ENCODE results near the gene KRTAP15-1. TPM values are rescaled to one million over a fixed set of nuclear protein-coding genes. Genes with fewer than 3 reads are reported as not detected.

The KRTAP15-1 gene
- total RNA-seq, 2 experiments from 2014 or later, result not detected

- no peak overlapping the region for H3K27ac Mint-ChIP-seq
- H3K4me3 Mint-ChIP-seq, result no peak overlapping the region
- peaks cover 5% of the 10 kb centered on the region for H3K27me3 Mint-ChIP-seq
- intact Hi-C loops (cut with DNase I, micrococcal nuclease), result no loop called here
- POLR2A ChIA-PET, result no interaction called here
- Histone ChIP-seq H3K36me3 (ENCODE audit: insufficient read depth, low read length) (no peaks in the 10 kb centered on the region), H3K9me3 (ENCODE audit: control insufficient read depth in 1 of 2, insufficient read depth in 1 of 2, low read length in 2 of 2) (no peaks in the 10 kb centered on the region), H3K27ac (ENCODE audit: low read depth in 1 of 2, low read length in 2 of 2) (no peak overlapping the region), H3K4me3 (ENCODE audit: low read length) (no peak overlapping the region), H3K27me3 (ENCODE audit: control insufficient read depth in 1 of 2, insufficient read depth in 2 of 2, low read length in 2 of 2) (no peaks in the 10 kb centered on the region), H3K4me1 (ENCODE audit: insufficient read depth, low read length) (no peaks in the 10 kb centered on the region)
- no peak for ATAC-seq (ENCODE audit: poor library complexity)
- DNase-seq, result no peak
- H3K4me1 Mint-ChIP-seq (ENCODE audit: low read depth), result no peaks in the 10 kb centered on the region
- H3K9me3 Mint-ChIP-seq, result no peaks in the 10 kb centered on the region
- no peak for TF ChIP-seq CTCF (IDR thresholded peaks at IDR 0.05)
- H3K36me3 Mint-ChIP-seq (ENCODE audit: low read depth), result no peaks in the 10 kb centered on the region
- CTCF ChIA-PET, result no interaction called here
Measured at GRCh38 chr21:30468900-30469714, 29.0 kb downstream of the KRTAP15-1 start.

GRCh38 chr21:30478004-30478403, 37.9 kb downstream of the KRTAP15-1 start:
- no peak for DNase-seq
- no peaks in the 10 kb centered on the region for H3K27me3 ChIP-seq (ENCODE audit: control insufficient read depth in 1 of 2, insufficient read depth in 2 of 2, low read length in 2 of 2)
- intact Hi-C loops (cut with DNase I, micrococcal nuclease), result no loop called here
- no peak overlapping the region for H3K4me3 ChIP-seq (ENCODE audit: low read length)
- Mint-ChIP-seq H3K4me1 (ENCODE audit: low read depth) (no peaks in the 10 kb centered on the region), H3K4me3 (no peak overlapping the region), H3K9me3 (no peaks in the 10 kb centered on the region), H3K27me3 (peaks cover 6% of the 10 kb centered on the region), H3K36me3 (ENCODE audit: low read depth) (no peaks in the 10 kb centered on the region), H3K27ac (no peak overlapping the region)
- H3K36me3 ChIP-seq (ENCODE audit: insufficient read depth, low read length), result no peaks in the 10 kb centered on the region
- H3K27ac ChIP-seq (ENCODE audit: low read depth in 1 of 2, low read length in 2 of 2), result no peak overlapping the region
- no peaks in the 10 kb centered on the region for H3K9me3 ChIP-seq (ENCODE audit: control insufficient read depth in 1 of 2, insufficient read depth in 1 of 2, low read length in 2 of 2)
- ATAC-seq (ENCODE audit: poor library complexity), result no peak
- ChIA-PET CTCF (no interaction called here), POLR2A (no interaction called here)
- no peak for TF ChIP-seq CTCF (IDR thresholded peaks at IDR 0.05)
- no peaks in the 10 kb centered on the region for H3K4me1 ChIP-seq (ENCODE audit: insufficient read depth, low read length)

- H3K36me3 Mint-ChIP-seq (ENCODE audit: low read depth), result no peaks in the 10 kb centered on the region
- intact Hi-C loops (cut with DNase I, micrococcal nuclease), result no loop called here
- Histone ChIP-seq H3K27ac (ENCODE audit: low read depth in 1 of 2, low read length in 2 of 2) (no peak overlapping the region), H3K4me1 (ENCODE audit: insufficient read depth, low read length) (no peaks in the 10 kb centered on the region), H3K36me3 (ENCODE audit: insufficient read depth, low read length) (no peaks in the 10 kb centered on the region), H3K9me3 (ENCODE audit: control insufficient read depth in 1 of 2, insufficient read depth in 1 of 2, low read length in 2 of 2) (no peaks in the 10 kb centered on the region), H3K27me3 (ENCODE audit: control insufficient read depth in 1 of 2, insufficient read depth in 2 of 2, low read length in 2 of 2) (no peaks in the 10 kb centered on the region), H3K4me3 (ENCODE audit: low read length) (no peak overlapping the region)
- POLR2A ChIA-PET, result no interaction called here
- no peaks in the 10 kb centered on the region for H3K4me1 Mint-ChIP-seq (ENCODE audit: low read depth)
- DNase-seq, result no peak
- H3K27ac Mint-ChIP-seq, result no peak overlapping the region
- CTCF ChIA-PET, result no interaction called here
- no peak for TF ChIP-seq CTCF (IDR thresholded peaks at IDR 0.05)
- no peaks in the 10 kb centered on the region for H3K9me3 Mint-ChIP-seq
- H3K4me3 Mint-ChIP-seq, result no peak overlapping the region
- ATAC-seq (ENCODE audit: poor library complexity), result no peak
- H3K27me3 Mint-ChIP-seq, result peaks cover 6% of the 10 kb centered on the region
Measured at GRCh38 chr21:30479259-30479658, 39.2 kb downstream of the KRTAP15-1 start.
